Measurements from ENCODE around the gene DBP. TPM values are rescaled to one million over a fixed set of nuclear protein-coding genes. Genes with fewer than 3 reads are reported as not detected.

Gene DBP
- total and polyA plus RNA-seq, 12 donors, result 11.5 to 80.6 (median 53.6) TPM

GRCh38 chr19:48587387-48587786, 49.8 kb downstream of the DBP start:
- TF ChIP-seq POLR2A (IDR thresholded peaks at IDR 0.05) (no peak), CTCF (IDR thresholded peaks at IDR 0.05) (no peak)
- intact Hi-C loops (cut with DNase I), result loop anchor here in 1 of 2 donors (5.0 to 10.0 kb wide), 2 partner anchors 80 to 273 kb away; no protein-coding TSS in a partner anchor

GRCh38 chr19:48582168-48582567, 55.0 kb downstream of the DBP start:
- Histone ChIP-seq H3K4me3 (no peak overlapping the region), H3K4me1 (replicated peaks in 1 of 2) (peaks cover 0 to 4% of the 10 kb centered on the region in 2 donors), H3K9me3 (replicated peaks in 1 of 3) (no peaks in the 10 kb centered on the region), H3K27me3 (no peaks in the 10 kb centered on the region), H3K27ac (no peak overlapping the region), H3K36me3 (replicated peaks in 1 of 2) (no peaks in the 10 kb centered on the region)
- no peak for DNase-seq
- WGBS, 4 donors, result 61 to 69% (median 66%) methylated on average over 2 of the region's 2 CpGs
- intact Hi-C loops (cut with DNase I), result loop anchor here (5.0 to 10.0 kb wide), 2 partner anchors 75 to 267 kb away; no protein-coding TSS in a partner anchor
- TF ChIP-seq CTCF (IDR thresholded peaks at IDR 0.05) (no peak), POLR2A (IDR thresholded peaks at IDR 0.05) (no peak)

More at GRCh38 chr19:48587387-48587786, 49.8 kb downstream of the DBP start:
- peaks cover 0 to 12% of the 10 kb centered on the region in 2 donors for H3K4me1 ChIP-seq (replicated peaks in 1 of 2)
- DNase-seq, result no peak
- no peak overlapping the region for H3K4me3 ChIP-seq
- no peaks in the 10 kb centered on the region for H3K9me3 ChIP-seq (replicated peaks in 1 of 3)
- no peak overlapping the region for H3K27ac ChIP-seq
- no peaks in the 10 kb centered on the region for H3K27me3 ChIP-seq
- H3K36me3 ChIP-seq (replicated peaks in 1 of 2), result no peaks in the 10 kb centered on the region
- 50 to 66% (median 62%) methylated on average over 1 to 3 of the region's 3 CpGs for WGBS, 4 donors

Other genes starting within 250 kb of the DBP start
- gene KDELR1, start 245.8 kb downstream of the DBP start, total RNA-seq, result 100 to 1,000 TPM in 7 of 9 donors, 10 to 100 TPM in 2; 63.4 to 201 (median 161) TPM
- 100 to 1,000 TPM; 110 to 146 (median 126) TPM for gene KDELR1, start 245.8 kb downstream of the DBP start, polyA plus RNA-seq
- 1 to 10 TPM in 3 of 9 donors, under 1 TPM in 6; 0.12 to 1.8 (median 0.57) TPM for gene GRIN2D, start 243.7 kb downstream of the DBP start, total RNA-seq
- 1 to 10 TPM in 1 of 3 donors, under 1 TPM in 2; 0.11 to 1.0 (median 0.64) TPM for gene GRIN2D, start 243.7 kb downstream of the DBP start, polyA plus RNA-seq
- gene GRWD1, start 191.4 kb downstream of the DBP start, total RNA-seq, result 10 to 100 TPM in 8 of 9 donors, 1 to 10 TPM in 1; 8.5 to 48.4 (median 27.8) TPM
- gene GRWD1, start 191.4 kb downstream of the DBP start, polyA plus RNA-seq, result 10 to 100 TPM in 1 of 3 donors, 1 to 10 TPM in 2; 6.6 to 15.7 (median 7.5) TPM
- gene KCNJ14, start 181.8 kb downstream of the DBP start, total RNA-seq, result under 1 TPM; 0.09 to 0.83 (median 0.44) TPM
- under 1 TPM; 0.16 to 0.56 (median 0.34) TPM for gene KCNJ14, start 181.8 kb downstream of the DBP start, polyA plus RNA-seq
- 10 to 100 TPM; 28.5 to 93.5 (median 53.7) TPM for gene CYTH2, start 168.0 kb downstream of the DBP start, total RNA-seq
- 10 to 100 TPM; 26.3 to 91.7 (median 51.8) TPM for gene CYTH2, start 168.0 kb downstream of the DBP start, polyA plus RNA-seq
- 1 to 10 TPM in 7 of 9 donors, under 1 TPM in 2; 0.06 to 4.4 (median 2.2) TPM for gene LMTK3, start 125.5 kb downstream of the DBP start, total RNA-seq
- gene LMTK3, start 125.5 kb downstream of the DBP start, polyA plus RNA-seq, result 10 to 100 TPM in 1 of 3 donors, 1 to 10 TPM in 1, under 1 TPM in 1; 0.57 to 15.1 (median 2.3) TPM
- 1 to 10 TPM in 2 of 9 donors, under 1 TPM in 4, not detected in 3; 0.22 to 1.4 (median 0.49) TPM for gene SULT2B1, start 85.2 kb downstream of the DBP start, total RNA-seq
- gene SULT2B1, start 85.2 kb downstream of the DBP start, polyA plus RNA-seq, result under 1 TPM; 0.24 to 0.88 (median 0.72) TPM
- not detected for gene SPACA4, start 30.6 kb downstream of the DBP start, total RNA-seq
- gene SPACA4, start 30.6 kb downstream of the DBP start, polyA plus RNA-seq, result not detected
- under 1 TPM in 2 of 9 donors, not detected in 7; 0.17 to 0.75 TPM for gene FAM83E, start 22.3 kb downstream of the DBP start, total RNA-seq
- gene FAM83E, start 22.3 kb downstream of the DBP start, polyA plus RNA-seq, result 1 to 10 TPM in 1 of 3 donors, under 1 TPM in 1, not detected in 1; 0.24 to 1.6 TPM
- gene RPL18, start 18.2 kb downstream of the DBP start, total RNA-seq, result 1,000 to 10,000 TPM; 1,183 to 3,315 (median 1,689) TPM
- 1,000 to 10,000 TPM in 2 of 3 donors, 100 to 1,000 TPM in 1; 575 to 5,137 (median 3,671) TPM for gene RPL18, start 18.2 kb downstream of the DBP start, polyA plus RNA-seq
- 10 to 100 TPM; 11.7 to 27.9 (median 17.9) TPM for gene SPHK2, start 17.9 kb downstream of the DBP start, total RNA-seq
- gene SPHK2, start 17.9 kb downstream of the DBP start, polyA plus RNA-seq, result 10 to 100 TPM in 2 of 3 donors, 1 to 10 TPM in 1; 4.3 to 29.9 (median 12.6) TPM
- gene CA11, start 8.8 kb upstream of the DBP start, total RNA-seq, result 10 to 100 TPM in 8 of 9 donors, 1 to 10 TPM in 1; 6.0 to 44.2 (median 21.7) TPM
- 100 to 1,000 TPM in 1 of 3 donors, 10 to 100 TPM in 2; 17.7 to 125 (median 50.4) TPM for gene CA11, start 8.8 kb upstream of the DBP start, polyA plus RNA-seq
- 1 to 10 TPM in 1 of 9 donors, under 1 TPM in 5, not detected in 3; 0.11 to 2.4 (median 0.42) TPM for gene NTN5, start 35.6 kb upstream of the DBP start, total RNA-seq
- gene NTN5, start 35.6 kb upstream of the DBP start, polyA plus RNA-seq, result 1 to 10 TPM in 2 of 3 donors, under 1 TPM in 1; 0.11 to 2.4 (median 1.1) TPM
- gene FUT2, start 58.6 kb upstream of the DBP start, total RNA-seq, result not detected
- under 1 TPM in 2 of 3 donors, not detected in 1; 0.03 to 0.24 TPM for gene FUT2, start 58.6 kb upstream of the DBP start, polyA plus RNA-seq
- 10 to 100 TPM in 8 of 9 donors, 1 to 10 TPM in 1; 9.4 to 45.9 (median 23.4) TPM for gene MAMSTR, start 82.3 kb upstream of the DBP start, total RNA-seq
- gene MAMSTR, start 82.3 kb upstream of the DBP start, polyA plus RNA-seq, result 10 to 100 TPM in 2 of 3 donors, 1 to 10 TPM in 1; 8.9 to 57.9 (median 31.9) TPM
- 10 to 100 TPM in 8 of 9 donors, 1 to 10 TPM in 1; 7.3 to 23.1 (median 16.7) TPM for gene RASIP1, start 103.2 kb upstream of the DBP start, total RNA-seq
- 10 to 100 TPM in 2 of 3 donors, 1 to 10 TPM in 1; 5.1 to 38.9 (median 34.6) TPM for gene RASIP1, start 103.2 kb upstream of the DBP start, polyA plus RNA-seq
- gene IZUMO1, start 109.5 kb upstream of the DBP start, total RNA-seq, result 1 to 10 TPM in 3 of 9 donors, under 1 TPM in 3, not detected in 3; 0.70 to 2.9 (median 1.4) TPM
- 1 to 10 TPM in 2 of 3 donors, under 1 TPM in 1; 0.59 to 1.2 (median 1.2) TPM for gene IZUMO1, start 109.5 kb upstream of the DBP start, polyA plus RNA-seq
- 1 to 10 TPM; 1.3 to 4.5 (median 2.3) TPM for gene FUT1, start 115.3 kb upstream of the DBP start, total RNA-seq
- gene FUT1, start 115.3 kb upstream of the DBP start, polyA plus RNA-seq, result 1 to 10 TPM; 1.2 to 1.9 (median 1.7) TPM
- gene FGF21, start 118.1 kb upstream of the DBP start, total RNA-seq, result not detected
- gene FGF21, start 118.1 kb upstream of the DBP start, polyA plus RNA-seq, result not detected
- gene BCAT2, start 173.7 kb upstream of the DBP start, total RNA-seq, result 100 to 1,000 TPM in 7 of 9 donors, 10 to 100 TPM in 2; 57.5 to 163 (median 107) TPM
- 100 to 1,000 TPM in 1 of 3 donors, 10 to 100 TPM in 2; 82.9 to 114 (median 87.6) TPM for gene BCAT2, start 173.7 kb upstream of the DBP start, polyA plus RNA-seq
- 10 to 100 TPM; 18.9 to 63.0 (median 40.1) TPM for gene HSD17B14, start 199.1 kb upstream of the DBP start, total RNA-seq
- 100 to 1,000 TPM in 2 of 3 donors, 1 to 10 TPM in 1; 7.4 to 178 (median 135) TPM for gene HSD17B14, start 199.1 kb upstream of the DBP start, polyA plus RNA-seq
- gene PLEKHA4, start 231.2 kb upstream of the DBP start, total RNA-seq, result 10 to 100 TPM in 8 of 9 donors, 1 to 10 TPM in 1; 4.5 to 65.1 (median 24.5) TPM
- gene PLEKHA4, start 231.2 kb upstream of the DBP start, polyA plus RNA-seq, result 10 to 100 TPM in 2 of 3 donors, 1 to 10 TPM in 1; 7.1 to 74.6 (median 70.8) TPM
- 10 to 100 TPM; 18.2 to 54.6 (median 39.4) TPM for gene PPP1R15A, start 235.0 kb upstream of the DBP start, total RNA-seq
- gene PPP1R15A, start 235.0 kb upstream of the DBP start, polyA plus RNA-seq, result 100 to 1,000 TPM in 1 of 3 donors, 10 to 100 TPM in 2; 49.2 to 174 (median 73.3) TPM